ENCODE data around the gene PLEKHG4B.

GRCh38 chr5:48192-48591 is 43.8 kb upstream of the PLEKHG4B start:
- TF ChIP-seq CTCF (conservative IDR thresholded peaks at IDR 0.05; ENCODE audit: low read depth, low read length) (no peak), EZH2 (IDR thresholded peaks at IDR 0.05; ENCODE audit: borderline replicate concordance, low read depth, low read length, poor library complexity, severe bottlenecking) (no peak)

Measured in A673 (cell line).